MV-4-11 (cell line): ENCODE data around the gene DDX60.
"Not testable (repeated sequence)": the region's sequence is repeated elsewhere in the genome, so short reads cannot be mapped to it uniquely, and the experiment has no call there.

Experiments
- DNase-seq: peaks from one replicate; lab custom pipeline; 2025; lab: John Stamatoyannopoulos, UW

DDX60 gene, protein sequence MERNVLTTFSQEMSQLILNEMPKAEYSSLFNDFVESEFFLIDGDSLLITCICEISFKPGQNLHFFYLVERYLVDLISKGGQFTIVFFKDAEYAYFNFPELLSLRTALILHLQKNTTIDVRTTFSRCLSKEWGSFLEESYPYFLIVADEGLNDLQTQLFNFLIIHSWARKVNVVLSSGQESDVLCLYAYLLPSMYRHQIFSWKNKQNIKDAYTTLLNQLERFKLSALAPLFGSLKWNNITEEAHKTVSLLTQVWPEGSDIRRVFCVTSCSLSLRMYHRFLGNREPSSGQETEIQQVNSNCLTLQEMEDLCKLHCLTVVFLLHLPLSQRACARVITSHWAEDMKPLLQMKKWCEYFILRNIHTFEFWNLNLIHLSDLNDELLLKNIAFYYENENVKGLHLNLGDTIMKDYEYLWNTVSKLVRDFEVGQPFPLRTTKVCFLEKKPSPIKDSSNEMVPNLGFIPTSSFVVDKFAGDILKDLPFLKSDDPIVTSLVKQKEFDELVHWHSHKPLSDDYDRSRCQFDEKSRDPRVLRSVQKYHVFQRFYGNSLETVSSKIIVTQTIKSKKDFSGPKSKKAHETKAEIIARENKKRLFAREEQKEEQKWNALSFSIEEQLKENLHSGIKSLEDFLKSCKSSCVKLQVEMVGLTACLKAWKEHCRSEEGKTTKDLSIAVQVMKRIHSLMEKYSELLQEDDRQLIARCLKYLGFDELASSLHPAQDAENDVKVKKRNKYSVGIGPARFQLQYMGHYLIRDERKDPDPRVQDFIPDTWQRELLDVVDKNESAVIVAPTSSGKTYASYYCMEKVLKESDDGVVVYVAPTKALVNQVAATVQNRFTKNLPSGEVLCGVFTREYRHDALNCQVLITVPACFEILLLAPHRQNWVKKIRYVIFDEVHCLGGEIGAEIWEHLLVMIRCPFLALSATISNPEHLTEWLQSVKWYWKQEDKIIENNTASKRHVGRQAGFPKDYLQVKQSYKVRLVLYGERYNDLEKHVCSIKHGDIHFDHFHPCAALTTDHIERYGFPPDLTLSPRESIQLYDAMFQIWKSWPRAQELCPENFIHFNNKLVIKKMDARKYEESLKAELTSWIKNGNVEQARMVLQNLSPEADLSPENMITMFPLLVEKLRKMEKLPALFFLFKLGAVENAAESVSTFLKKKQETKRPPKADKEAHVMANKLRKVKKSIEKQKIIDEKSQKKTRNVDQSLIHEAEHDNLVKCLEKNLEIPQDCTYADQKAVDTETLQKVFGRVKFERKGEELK (N-terminal part only)

GRCh38 chr4:168318266-168318895 lies at the start of gene DDX60:
DDX60 (minus strand) TSS chr4:168318752; CDS start chr4:168311259, 7,493 bp downstream.
- peak; percentile 57 for DNase-seq

GRCh38 chr4:168367065-168367464 lies 48.5 kb upstream of the DDX60 start:
- DNase-seq, result no peak

DNA sequence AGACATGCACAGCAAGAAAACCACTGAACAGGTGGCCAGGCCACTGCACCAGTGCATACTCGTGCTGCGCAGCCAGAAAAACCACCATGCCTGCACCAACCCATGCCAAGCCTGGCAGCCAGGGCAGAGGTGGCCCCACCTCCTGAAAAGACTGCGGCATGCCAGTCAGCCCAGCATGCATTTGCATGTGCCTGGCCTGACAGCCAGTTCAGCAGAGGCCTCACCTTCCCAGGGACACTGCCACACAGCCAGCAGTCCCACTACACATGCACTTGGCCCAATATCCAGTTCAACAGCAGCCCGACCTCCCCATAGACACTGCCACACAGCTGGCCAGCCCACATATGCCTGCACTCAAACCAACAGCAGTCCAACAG lies 43.5 kb upstream of the DDX60 start:
- no peak for DNase-seq

DNA sequence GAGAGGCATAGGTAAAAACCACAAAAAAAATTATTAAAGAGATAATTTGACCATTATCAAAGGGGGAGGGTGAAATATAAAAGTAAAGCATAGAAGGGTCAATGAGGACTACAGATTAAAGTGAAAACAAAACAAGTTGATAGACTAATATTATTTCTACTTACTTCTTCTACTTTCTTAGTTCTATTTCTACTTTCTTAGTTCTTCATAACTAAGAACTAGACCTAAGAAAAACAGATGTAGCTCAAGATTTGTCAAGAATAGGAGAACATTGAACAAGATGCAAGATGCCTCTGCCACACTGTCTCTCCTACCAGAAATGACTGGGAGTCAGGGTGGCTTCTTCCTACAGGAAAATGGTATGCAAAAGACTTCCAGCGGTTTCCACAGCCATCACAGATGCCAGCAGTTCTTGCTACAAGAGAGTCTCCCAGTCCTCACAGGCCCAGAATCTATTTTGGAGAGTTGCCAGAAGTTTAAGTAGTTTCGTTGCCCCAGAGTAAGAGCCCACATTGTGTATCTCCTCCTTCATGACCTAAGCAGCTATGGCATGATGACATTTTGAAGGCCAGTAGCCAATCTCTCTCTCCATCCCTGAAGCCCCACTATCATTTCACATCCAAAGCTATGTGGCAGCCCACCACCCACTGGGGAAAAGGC lies 42.9 kb upstream of the DDX60 start:
- no peak for DNase-seq

DNA sequence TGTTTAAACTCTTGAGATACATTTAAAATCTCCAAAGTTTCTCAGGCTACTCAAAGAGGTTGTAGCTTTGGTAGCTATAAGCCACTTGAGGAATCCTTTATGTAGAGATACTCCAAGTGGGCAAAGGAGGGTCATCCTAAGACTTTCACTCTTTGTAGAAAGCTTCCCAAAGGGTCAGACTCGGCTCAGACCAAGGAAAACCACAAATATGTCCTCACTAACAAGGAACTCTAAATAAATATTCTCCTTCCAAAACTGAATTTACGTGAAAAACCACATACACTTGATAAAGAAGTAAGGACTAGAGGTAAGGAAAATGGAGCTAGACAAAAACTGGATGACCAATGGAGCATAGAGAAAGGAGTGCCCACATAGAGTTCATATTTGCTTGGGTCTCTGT lies 41.7 kb upstream of the DDX60 start:
- no peak for DNase-seq

DNA sequence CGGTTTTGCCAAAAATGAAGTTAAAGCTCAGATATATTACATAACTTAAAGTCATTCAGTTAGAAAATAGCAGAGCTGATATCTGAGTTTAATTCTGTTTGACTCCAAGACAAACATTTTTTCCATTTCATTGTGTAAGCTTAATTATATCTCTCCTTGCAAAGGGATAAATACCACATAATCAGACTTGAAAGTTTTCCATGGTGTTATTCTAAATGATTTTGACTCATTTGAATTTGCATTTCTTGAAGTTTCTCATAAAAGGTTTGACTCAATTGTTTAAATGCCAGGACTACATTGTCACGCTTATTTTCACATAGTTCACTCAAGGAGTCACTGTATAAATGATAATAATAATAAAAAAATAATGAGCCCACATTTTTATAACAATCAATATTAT lies 39.4 kb upstream of the DDX60 start:
- no peak for DNase-seq

- no peak for DNase-seq
Measured at GRCh38 chr4:168353746-168354145, 35.2 kb upstream of the DDX60 start.

GRCh38 chr4:168337550-168337940 lies 19.0 kb upstream of the DDX60 start:
- DNase-seq, result no peak

- DNase-seq, result no peak
Measured at GRCh38 chr4:168336837-168337549, 18.4 kb upstream of the DDX60 start.

DNA sequence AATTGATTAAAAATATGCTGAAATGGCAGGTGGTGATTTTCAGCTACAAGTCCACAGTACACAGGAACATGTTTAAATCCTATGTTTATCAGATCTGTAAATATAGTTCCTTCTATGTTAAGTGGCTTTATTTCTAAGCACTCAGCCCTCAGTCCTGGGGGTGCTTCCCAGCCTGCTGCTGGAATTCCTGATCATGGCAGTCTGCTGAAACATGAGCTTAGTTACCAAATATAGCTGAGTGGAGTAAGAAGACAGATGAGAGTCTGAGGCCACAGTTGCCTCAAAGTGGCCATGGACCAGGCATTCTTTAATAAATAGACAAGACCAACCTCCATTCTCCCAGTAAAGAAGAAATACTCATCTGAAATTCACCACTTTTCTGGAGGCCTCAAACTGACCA lies 17.1 kb upstream of the DDX60 start:
- DNase-seq, result no peak

- DNase-seq, result no peak
Measured at GRCh38 chr4:168334053-168334452, 15.5 kb upstream of the DDX60 start.

DNA sequence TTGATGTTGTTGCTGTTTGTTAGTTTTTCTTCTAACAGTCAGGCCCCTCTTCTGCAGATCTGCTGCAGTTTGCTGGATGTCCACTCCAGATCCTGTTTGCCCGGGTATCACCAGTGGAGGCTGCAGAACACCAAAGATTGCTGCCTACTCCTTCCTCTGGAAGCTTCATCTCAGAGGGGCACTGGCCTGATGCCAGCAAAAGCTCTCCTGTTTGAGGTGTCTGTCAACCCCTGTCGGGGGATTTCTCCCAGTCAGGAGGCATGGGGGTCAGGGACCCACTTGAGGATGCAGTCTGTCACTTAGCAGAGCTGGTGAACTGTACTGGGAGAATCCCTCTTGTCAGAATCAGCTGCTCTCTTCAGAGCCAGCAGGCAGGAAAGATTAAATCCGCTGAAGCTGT lies 12.0 kb upstream of the DDX60 start:
- DNase-seq, result not testable (repeated sequence)

DNA sequence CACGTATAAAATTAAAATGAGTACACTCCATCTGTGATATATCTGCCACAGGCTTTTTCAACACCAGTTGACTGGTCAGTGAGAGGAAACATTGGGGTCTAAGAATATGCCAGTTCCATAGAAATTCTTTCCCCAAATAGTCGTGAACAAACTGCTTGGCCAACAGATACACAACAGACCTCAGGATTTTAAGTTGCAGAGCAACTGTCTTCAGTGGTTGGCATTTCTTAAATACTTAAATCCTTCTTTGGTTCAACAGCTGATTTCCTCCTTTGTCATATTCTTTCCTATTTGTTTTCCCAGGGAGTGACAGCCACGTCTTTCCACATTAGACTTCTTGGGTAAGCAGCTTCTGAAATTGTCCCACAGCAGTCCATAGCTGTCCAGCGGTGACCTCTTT lies 7.0 kb upstream of the DDX60 start:
- no peak for DNase-seq

DNA sequence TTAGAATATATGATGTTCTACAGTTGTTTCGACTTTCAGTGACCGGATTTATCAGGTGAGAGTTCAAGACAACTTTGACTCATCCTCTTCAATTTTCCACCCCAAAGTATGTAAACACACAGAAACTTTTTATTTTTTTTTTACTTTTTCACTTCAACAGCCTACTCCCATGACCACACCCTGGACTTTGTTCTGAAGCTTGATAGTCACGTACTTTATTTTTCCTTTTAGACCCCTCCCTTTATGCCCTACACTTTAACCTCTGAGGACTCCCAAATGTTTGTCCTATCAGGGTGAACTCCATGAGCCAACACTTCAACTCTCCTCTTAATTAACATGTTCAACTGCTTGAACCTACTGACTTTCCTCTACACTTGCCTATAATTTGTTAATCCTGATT lies 2.5 kb upstream of the DDX60 start:
- DNase-seq, result no peak

GRCh38 chr4:168319486-168320019 lies 1.0 kb upstream of the DDX60 start:
- no peak for DNase-seq

DNA sequence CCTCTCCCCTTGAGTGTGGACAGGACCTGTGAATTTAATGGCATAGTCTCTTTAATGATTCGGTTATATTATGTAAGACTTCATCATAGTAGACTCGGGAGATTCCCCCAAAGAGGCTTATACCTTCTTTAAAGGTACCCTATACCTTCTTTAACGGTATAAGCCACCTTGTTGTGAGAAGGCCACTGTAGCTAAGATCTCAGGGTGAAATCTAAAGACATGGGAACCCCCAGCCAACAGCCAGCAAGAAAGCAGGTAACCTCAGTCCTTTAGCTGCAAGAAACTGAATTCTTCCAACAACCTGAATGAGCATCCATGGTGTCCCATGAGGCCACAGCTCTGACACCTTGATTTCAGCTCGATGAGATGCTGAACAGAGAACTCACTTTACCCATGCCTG lies 931 bp downstream of the DDX60 start:
- no peak for DNase-seq

- no peak for DNase-seq
Measured at GRCh38 chr4:168309781-168310180, 8.8 kb downstream of the DDX60 start.

GRCh38 chr4:168308912-168309311 lies 9.6 kb downstream of the DDX60 start:
- DNase-seq, result no peak

DNA sequence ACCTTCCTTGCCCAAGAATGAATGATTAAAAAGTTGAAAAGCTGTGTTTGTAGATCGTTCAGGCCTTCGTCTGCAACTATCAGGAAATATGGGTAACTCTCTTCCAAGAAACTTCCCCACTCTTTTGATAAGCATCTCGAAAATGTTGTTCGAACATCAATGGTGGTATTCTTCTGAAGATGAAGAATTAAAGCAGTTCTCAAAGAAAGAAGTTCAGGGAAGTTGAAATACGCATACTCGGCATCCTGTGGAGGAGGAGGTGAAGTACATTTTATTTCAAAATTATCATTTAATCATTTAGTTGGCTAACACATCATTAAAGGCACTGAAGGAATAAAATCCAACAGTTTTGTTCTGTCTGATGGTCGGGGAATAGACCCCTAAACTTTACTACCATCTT lies 12.1 kb downstream of the DDX60 start:
- DNase-seq, result no peak

- no peak for DNase-seq
Measured at GRCh38 chr4:168304744-168305459, 13.7 kb downstream of the DDX60 start.
